ENCODE measurements around the gene SLC25A11.

Gene SLC25A11

DNA sequence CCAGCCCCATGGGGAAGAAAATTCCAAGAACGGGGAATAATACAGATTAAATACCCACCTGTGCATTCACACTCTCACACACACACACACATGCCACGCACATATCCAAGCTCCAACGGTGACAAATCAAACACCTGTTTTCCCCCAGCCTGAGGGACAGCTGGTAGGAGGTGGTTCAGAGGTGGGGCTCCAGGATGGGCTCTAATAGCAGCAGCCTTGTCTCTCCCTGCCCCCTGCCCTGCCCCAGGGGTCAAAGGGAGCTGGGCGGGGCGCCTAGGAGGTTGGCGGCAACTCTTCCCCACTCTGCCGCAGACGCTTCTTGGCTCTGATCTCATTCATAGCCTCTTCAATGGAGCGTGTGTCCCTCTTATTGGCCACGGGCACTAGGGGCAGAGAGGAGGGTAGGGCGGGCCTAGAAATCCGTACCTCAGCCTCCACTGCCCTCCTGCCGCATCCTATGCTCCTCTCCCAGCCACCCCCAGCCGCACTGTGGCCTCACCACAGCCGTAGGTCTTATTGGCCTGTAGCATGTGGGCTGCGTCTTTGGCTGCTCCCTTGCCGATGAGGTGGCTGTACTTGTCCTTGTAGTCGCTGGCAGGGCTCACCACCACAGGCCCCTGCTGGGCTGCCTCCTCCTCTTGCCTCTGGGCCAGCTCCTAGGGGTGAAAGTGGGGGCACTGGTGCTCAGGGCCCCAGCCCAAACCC lies 19.6 kb upstream of the SLC25A11 start:
- TF ChIP-seq POLR2AphosphoS5 (IDR thresholded peaks at IDR 0.05; ENCODE audit: low read depth, low read length): no peak
- TF ChIP-seq SIN3A (IDR thresholded peaks at IDR 0.05; ENCODE audit: borderline replicate concordance, insufficient read depth, low read length): no peak
- TF ChIP-seq TAF1 (IDR thresholded peaks at IDR 0.05; ENCODE audit: borderline replicate concordance, insufficient read depth, low read length): no peak
- TF ChIP-seq, protein P1, sequence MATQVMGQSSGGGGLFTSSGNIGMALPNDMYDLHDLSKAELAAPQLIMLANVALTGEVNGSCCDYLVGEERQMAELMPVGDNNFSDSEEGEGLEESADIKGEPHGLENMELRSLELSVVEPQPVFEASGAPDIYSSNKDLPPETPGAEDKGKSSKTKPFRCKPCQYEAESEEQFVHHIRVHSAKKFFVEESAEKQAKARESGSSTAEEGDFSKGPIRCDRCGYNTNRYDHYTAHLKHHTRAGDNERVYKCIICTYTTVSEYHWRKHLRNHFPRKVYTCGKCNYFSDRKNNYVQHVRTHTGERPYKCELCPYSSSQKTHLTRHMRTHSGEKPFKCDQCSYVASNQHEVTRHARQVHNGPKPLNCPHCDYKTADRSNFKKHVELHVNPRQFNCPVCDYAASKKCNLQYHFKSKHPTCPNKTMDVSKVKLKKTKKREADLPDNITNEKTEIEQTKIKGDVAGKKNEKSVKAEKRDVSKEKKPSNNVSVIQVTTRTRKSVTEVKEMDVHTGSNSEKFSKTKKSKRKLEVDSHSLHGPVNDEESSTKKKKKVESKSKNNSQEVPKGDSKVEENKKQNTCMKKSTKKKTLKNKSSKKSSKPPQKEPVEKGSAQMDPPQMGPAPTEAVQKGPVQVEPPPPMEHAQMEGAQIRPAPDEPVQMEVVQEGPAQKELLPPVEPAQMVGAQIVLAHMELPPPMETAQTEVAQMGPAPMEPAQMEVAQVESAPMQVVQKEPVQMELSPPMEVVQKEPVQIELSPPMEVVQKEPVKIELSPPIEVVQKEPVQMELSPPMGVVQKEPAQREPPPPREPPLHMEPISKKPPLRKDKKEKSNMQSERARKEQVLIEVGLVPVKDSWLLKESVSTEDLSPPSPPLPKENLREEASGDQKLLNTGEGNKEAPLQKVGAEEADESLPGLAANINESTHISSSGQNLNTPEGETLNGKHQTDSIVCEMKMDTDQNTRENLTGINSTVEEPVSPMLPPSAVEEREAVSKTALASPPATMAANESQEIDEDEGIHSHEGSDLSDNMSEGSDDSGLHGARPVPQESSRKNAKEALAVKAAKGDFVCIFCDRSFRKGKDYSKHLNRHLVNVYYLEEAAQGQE (IDR thresholded peaks at IDR 0.05; ENCODE audit: insufficient read depth in 1 of 2, low read depth in 2 of 2, low read length in 2 of 2): no peak
- no peak for TF ChIP-seq FOXP2 (optimal IDR thresholded peaks at IDR 0.05; ENCODE audit: borderline replicate concordance, extremely low read depth, extremely low read length, insufficient read depth)

DNA sequence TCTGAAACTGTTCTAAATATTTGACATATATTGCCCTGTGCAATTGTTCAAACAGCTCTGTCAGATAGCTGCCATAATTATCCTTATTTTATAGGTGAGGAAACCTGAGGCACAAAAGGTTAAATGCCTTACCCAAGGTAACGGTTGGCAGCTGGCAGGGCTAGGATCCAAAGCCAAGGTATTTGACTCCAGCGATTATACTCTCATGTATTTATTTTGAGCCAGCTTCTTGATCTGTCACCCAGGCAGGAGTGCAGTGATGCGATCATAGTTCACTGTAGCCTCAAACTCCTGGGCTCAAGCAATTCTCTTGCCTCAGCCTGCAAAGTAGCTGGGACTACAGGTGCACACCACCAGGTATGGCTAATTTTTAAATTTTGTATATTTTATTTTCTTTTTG lies 18.3 kb upstream of the SLC25A11 start:
- TF ChIP-seq POLR2AphosphoS5 (IDR thresholded peaks at IDR 0.05; ENCODE audit: low read depth, low read length): 0 out of 2 replicates have a peak, but pooled peaks have one; percentile 28
- TF ChIP-seq, protein P1 (IDR thresholded peaks at IDR 0.05; ENCODE audit: insufficient read depth in 1 of 2, low read depth in 2 of 2, low read length in 2 of 2): no peak
- TF ChIP-seq FOXP2 (optimal IDR thresholded peaks at IDR 0.05; ENCODE audit: borderline replicate concordance, extremely low read depth, extremely low read length, insufficient read depth): no peak
- TF ChIP-seq SIN3A (IDR thresholded peaks at IDR 0.05; ENCODE audit: borderline replicate concordance, insufficient read depth, low read length): no peak
- no peak for TF ChIP-seq TAF1 (IDR thresholded peaks at IDR 0.05; ENCODE audit: borderline replicate concordance, insufficient read depth, low read length)

DNA sequence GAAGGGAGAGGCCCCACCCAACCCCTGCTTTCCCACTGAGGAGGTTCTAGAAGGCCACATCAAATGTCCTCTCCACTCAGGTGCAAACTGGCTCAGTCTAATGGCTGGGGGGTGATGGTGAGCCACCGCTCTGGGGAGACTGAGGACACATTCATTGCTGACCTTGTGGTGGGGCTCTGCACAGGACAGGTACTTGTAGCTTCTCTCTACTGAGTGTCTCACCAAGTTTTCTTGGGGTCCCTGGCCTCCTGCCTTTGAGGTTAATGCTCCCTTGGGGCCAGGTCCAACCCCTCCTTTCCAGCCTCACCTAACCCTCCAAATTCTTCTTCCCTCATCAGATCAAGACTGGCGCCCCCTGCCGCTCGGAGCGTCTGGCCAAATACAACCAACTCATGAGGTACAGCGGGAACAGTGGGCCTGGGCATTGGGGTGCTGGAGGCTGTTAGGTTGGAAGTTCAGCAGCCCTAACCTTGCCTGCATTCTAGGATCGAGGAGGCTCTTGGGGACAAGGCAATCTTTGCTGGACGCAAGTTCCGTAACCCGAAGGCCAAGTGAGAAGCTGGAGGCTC lies 16.7 kb upstream of the SLC25A11 start:
- TF ChIP-seq FOXP2 (optimal IDR thresholded peaks at IDR 0.05; ENCODE audit: borderline replicate concordance, extremely low read depth, extremely low read length, insufficient read depth) (no peak), TAF1 (IDR thresholded peaks at IDR 0.05; ENCODE audit: borderline replicate concordance, insufficient read depth, low read length) (no peak), SIN3A (IDR thresholded peaks at IDR 0.05; ENCODE audit: borderline replicate concordance, insufficient read depth, low read length) (no peak), POLR2AphosphoS5 (IDR thresholded peaks at IDR 0.05; ENCODE audit: low read depth, low read length) (no peak)
- TF ChIP-seq, protein P1 (IDR thresholded peaks at IDR 0.05; ENCODE audit: insufficient read depth in 1 of 2, low read depth in 2 of 2, low read length in 2 of 2): no peak

GRCh38 chr17:4955091-4955490 lies 15.2 kb upstream of the SLC25A11 start:
- TF ChIP-seq TAF1 (IDR thresholded peaks at IDR 0.05; ENCODE audit: borderline replicate concordance, insufficient read depth, low read length): no peak
- TF ChIP-seq SIN3A (IDR thresholded peaks at IDR 0.05; ENCODE audit: borderline replicate concordance, insufficient read depth, low read length): no peak
- TF ChIP-seq POLR2AphosphoS5 (IDR thresholded peaks at IDR 0.05; ENCODE audit: low read depth, low read length): no peak
- TF ChIP-seq, protein P1 (IDR thresholded peaks at IDR 0.05; ENCODE audit: insufficient read depth in 1 of 2, low read depth in 2 of 2, low read length in 2 of 2): no peak
- TF ChIP-seq FOXP2 (optimal IDR thresholded peaks at IDR 0.05; ENCODE audit: borderline replicate concordance, extremely low read depth, extremely low read length, insufficient read depth): no peak
